ENCODE measurements around the gene RABGAP1L.

DNA sequence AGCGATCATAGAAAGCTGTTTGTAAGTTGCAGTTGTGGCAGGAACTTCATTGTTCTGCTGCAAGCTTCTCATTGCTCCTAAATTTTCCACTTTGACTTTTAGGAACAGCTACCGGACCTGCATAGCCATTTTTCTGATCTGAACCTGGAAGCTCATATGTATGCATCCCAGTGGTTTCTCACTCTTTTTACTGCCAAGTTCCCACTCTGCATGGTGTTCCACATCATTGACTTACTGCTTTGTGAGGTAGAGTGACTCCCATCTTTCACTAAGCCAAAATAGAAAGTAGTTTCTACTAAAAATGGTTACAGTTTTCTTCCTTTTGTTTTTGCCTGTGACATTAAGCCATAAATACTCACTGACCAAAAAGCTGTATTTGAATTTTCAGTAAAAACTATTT is 542.7 kb downstream of the RABGAP1L start:
- TF ChIP-seq ETV6 (CRISPR knock-in tag; IDR thresholded peaks at IDR 0.05) (no peak), CTCF (IDR thresholded peaks at IDR 0.05) (no peak), NFYB (CRISPR knock-in tag; conservative IDR thresholded peaks at IDR 0.05; ENCODE audit: low read depth) (no peak), KAT7 (CRISPR knock-in tag; IDR thresholded peaks at IDR 0.05; ENCODE audit: borderline replicate concordance) (no peak), CREB1 (CRISPR knock-in tag; IDR thresholded peaks at IDR 0.05) (no peak), ELF4 (CRISPR knock-in tag; IDR thresholded peaks at IDR 0.05; ENCODE audit: low read depth) (no peak), NR1H2 (CRISPR knock-in tag; IDR thresholded peaks at IDR 0.05) (no peak), ZNF121 (CRISPR knock-in tag; IDR thresholded peaks at IDR 0.05) (no peak), TP53 (CRISPR knock-in tag; IDR thresholded peaks at IDR 0.05) (no peak), FOXP4 (CRISPR knock-in tag; IDR thresholded peaks at IDR 0.05) (no peak), USF1 (CRISPR knock-in tag; IDR thresholded peaks at IDR 0.05) (no peak), ZBTB21 (CRISPR knock-in tag; IDR thresholded peaks at IDR 0.05; ENCODE audit: borderline replicate concordance) (no peak), CREM (CRISPR knock-in tag; IDR thresholded peaks at IDR 0.05) (no peak)
- TF ChIP-seq, protein P1, sequence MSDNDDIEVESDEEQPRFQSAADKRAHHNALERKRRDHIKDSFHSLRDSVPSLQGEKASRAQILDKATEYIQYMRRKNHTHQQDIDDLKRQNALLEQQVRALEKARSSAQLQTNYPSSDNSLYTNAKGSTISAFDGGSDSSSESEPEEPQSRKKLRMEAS (CRISPR knock-in tag; IDR thresholded peaks at IDR 0.05): no peak
